Activated T-helper 2 cell treated with anti-CD3 and anti-CD28 coated beads, Interferon-gamma antibody, Interleukin-2, Interleukin-4, amounts not matched to agents 10 μg/mL and 5 μg/mL and 100 μg/mL, durations not matched to agents 14 hours and 24 hours and 36 hours (primary cell): ENCODE measurements around the gene GNAL. TPM values are rescaled to one million over a fixed set of nuclear protein-coding genes. Genes with fewer than 3 reads are reported as not detected.
"Not testable (repeated sequence)": the region's sequence is repeated elsewhere in the genome, so short reads cannot be mapped to it uniquely, and the experiment has no call there.

Experiments
- DNase-seq: peaks from one replicate; pipeline ENCODE4 v3.0.0; 2021; ENCODE audit warnings: low spot score
- H3K27ac Mint-ChIP-seq: one replicate; pipeline ENCODE4 v1.8.0; 2021; ENCODE audit warnings: mixed read lengths
- H3K27me3 Mint-ChIP-seq: one replicate; pipeline ENCODE4 v1.8.0; 2021; ENCODE audit warnings: low read depth, mixed read lengths
- H3K36me3 Mint-ChIP-seq: one replicate; pipeline ENCODE4 v1.8.0; 2021; ENCODE audit warnings: low read depth, mixed read lengths
- H3K4me1 Mint-ChIP-seq: one replicate; pipeline ENCODE4 v1.8.0; 2021; ENCODE audit warnings: low read depth, mixed read lengths
- H3K4me3 Mint-ChIP-seq: one replicate; pipeline ENCODE4 v1.8.0; 2021; ENCODE audit warnings: low read depth, mild to moderate bottlenecking, moderate library complexity, mixed read lengths
- H3K9me3 Mint-ChIP-seq: one replicate; pipeline ENCODE4 v1.8.0; 2021; ENCODE audit warnings: mixed read lengths
- intact Hi-C: fragments of 100-400 bp; cut with micrococcal nuclease; formaldehyde crosslinking; loops from one replicate; pipeline ENCODE4 v1.15.1; 2023
- total RNA-seq: library from RNA; stranded (reverse); gene quantifications from 2 replicates; pipeline ENCODE4 v1.2.3, GENCODE V29; 2022

GNAL gene
- total RNA-seq, 1 donor from 2014 or later: 0.52 TPM

- Mint-ChIP-seq H3K4me1 (no peaks in the 10 kb centered on the region), H3K27ac (no peak overlapping the region), H3K4me3 (no peak overlapping the region), H3K27me3 (peaks cover 9% of the 10 kb centered on the region), H3K9me3 (no peaks in the 10 kb centered on the region), H3K36me3 (no peaks in the 10 kb centered on the region)
- intact Hi-C loops: no loop called here
- no peak for DNase-seq
Measured at GRCh38 chr18:11839556-11839955, 150.5 kb downstream of the GNAL start.

DNA sequence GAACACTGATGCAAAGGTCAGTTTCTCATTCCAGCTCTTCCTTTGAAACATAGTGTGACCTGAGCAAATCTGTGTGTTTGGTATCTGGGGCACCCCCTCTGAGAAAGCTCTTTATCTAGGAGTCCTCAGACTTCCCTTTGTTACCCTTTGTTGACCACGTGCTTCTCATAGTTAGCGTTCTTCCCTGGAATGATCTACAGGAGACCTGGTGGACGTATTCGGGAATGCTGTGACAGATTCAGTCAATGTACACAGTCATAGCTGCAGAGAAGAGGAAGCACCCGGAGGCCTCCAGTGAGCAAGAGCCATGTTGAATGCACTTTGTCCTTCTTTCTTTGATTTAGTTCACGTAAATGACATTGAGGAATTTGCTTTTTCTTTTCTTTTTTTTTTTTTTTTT is 151.4 kb downstream of the GNAL start:
- Mint-ChIP-seq H3K36me3 (no peaks in the 10 kb centered on the region), H3K27me3 (peaks cover 9% of the 10 kb centered on the region)

GRCh38 chr18:11842562-11842961 is 153.5 kb downstream of the GNAL start:
- intact Hi-C loops: no loop called here
- Mint-ChIP-seq H3K36me3 (no peaks in the 10 kb centered on the region), H3K27me3 (peaks cover 9% of the 10 kb centered on the region), H3K4me3 (no peak overlapping the region), H3K27ac (no peak overlapping the region), H3K4me1 (no peaks in the 10 kb centered on the region), H3K9me3 (no peaks in the 10 kb centered on the region)
- no peak for DNase-seq

More for the DNA sequence above, 151.4 kb downstream of the GNAL start:
- no peak overlapping the region for H3K27ac Mint-ChIP-seq
- DNase-seq: no peak
- intact Hi-C loops: no loop called here
- no peaks in the 10 kb centered on the region for H3K4me1 Mint-ChIP-seq
- no peaks in the 10 kb centered on the region for H3K9me3 Mint-ChIP-seq
- no peak overlapping the region for H3K4me3 Mint-ChIP-seq

DNA sequence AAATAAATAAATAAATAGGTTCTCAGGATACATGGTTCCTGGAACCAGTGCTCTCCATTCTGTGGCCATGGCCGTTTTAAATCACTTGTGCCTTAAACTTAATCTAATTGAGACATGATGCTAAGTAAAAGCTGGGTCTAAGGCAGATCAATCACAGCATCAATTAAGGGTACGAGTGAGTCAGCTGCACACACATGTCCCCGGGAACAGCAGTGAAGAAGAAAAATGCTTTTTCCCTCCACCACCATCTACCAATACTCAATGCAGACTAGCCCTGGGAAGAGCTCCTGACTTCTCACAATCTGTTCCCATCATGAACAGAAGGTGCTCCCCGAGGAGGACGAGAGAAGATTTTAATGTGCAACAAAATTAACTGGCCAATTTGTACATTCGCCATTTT is 155.4 kb downstream of the GNAL start:
- Mint-ChIP-seq H3K4me3 (no peak overlapping the region), H3K9me3 (no peaks in the 10 kb centered on the region), H3K27me3 (peaks cover 3% of the 10 kb centered on the region), H3K4me1 (no peaks in the 10 kb centered on the region), H3K36me3 (no peaks in the 10 kb centered on the region), H3K27ac (no peak overlapping the region)
- intact Hi-C loops: no loop called here
- DNase-seq: no peak

GRCh38 chr18:11845654-11846053 is 156.6 kb downstream of the GNAL start:
- no peak for DNase-seq
- intact Hi-C loops: no loop called here
- H3K27me3 Mint-ChIP-seq: peaks cover 3% of the 10 kb centered on the region
- H3K4me1 Mint-ChIP-seq: peaks cover 11% of the 10 kb centered on the region
- H3K36me3 Mint-ChIP-seq: no peaks in the 10 kb centered on the region
- no peak overlapping the region for H3K4me3 Mint-ChIP-seq
- no peak overlapping the region for H3K27ac Mint-ChIP-seq
- no peaks in the 10 kb centered on the region for H3K9me3 Mint-ChIP-seq

DNA sequence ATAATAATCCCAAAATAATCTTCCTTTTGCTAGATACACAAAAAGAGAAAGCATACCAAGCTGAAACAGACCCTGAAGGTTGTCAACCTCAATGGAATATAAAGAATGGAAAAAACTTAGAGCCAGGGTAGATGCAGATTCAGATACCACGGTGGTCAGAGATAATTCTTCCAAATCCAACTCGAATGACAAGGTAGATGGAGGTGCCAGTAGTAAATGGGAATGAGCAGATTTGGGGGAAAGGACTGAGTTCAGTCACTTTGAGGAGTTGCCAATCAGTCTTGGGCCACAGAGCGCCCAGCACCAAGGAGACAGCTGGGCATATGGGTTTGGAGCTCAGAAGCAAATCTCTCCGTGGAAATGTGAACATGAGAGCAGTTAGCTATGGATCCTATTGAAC is 158.7 kb downstream of the GNAL start:
- H3K9me3 Mint-ChIP-seq: no peaks in the 10 kb centered on the region
- H3K4me1 Mint-ChIP-seq: peaks cover 21% of the 10 kb centered on the region
- H3K4me3 Mint-ChIP-seq: no peak overlapping the region
- DNase-seq: no peak
- intact Hi-C loops: no loop called here
- H3K36me3 Mint-ChIP-seq: peaks cover 5% of the 10 kb centered on the region
- peaks cover 3% of the 10 kb centered on the region for H3K27me3 Mint-ChIP-seq
- no peak overlapping the region for H3K27ac Mint-ChIP-seq

GRCh38 chr18:11849279-11849678 is 160.2 kb downstream of the GNAL start:
- Mint-ChIP-seq H3K27me3 (peaks cover 3% of the 10 kb centered on the region), H3K4me1 (peaks cover 24% of the 10 kb centered on the region), H3K36me3 (peaks cover 5% of the 10 kb centered on the region), H3K4me3 (no peak overlapping the region), H3K9me3 (no peaks in the 10 kb centered on the region), H3K27ac (peak overlapping the region; percentile 6)
- intact Hi-C loops: no loop called here
- no peak for DNase-seq

- Mint-ChIP-seq H3K4me3 (peak overlapping the region; percentile 100), H3K9me3 (no peaks in the 10 kb centered on the region), H3K36me3 (peaks cover 9% of the 10 kb centered on the region), H3K27ac (peak overlapping the region; percentile 100), H3K4me1 (peaks cover 26% of the 10 kb centered on the region), H3K27me3 (no peaks in the 10 kb centered on the region)
- DNase-seq: peak; percentile 36
- intact Hi-C loops: loop anchor here (2.0 to 10.0 kb wide), 3 partner anchors 59 to 852 kb away; partner anchors contain the start of genes CEP76, MPPE1 and PSMG2
Measured at GRCh38 chr18:11849841-11850634, 161.0 kb downstream of the GNAL start.

GRCh38 chr18:11850821-11851145 is 161.7 kb downstream of the GNAL start:
- Mint-ChIP-seq H3K27ac (peak overlapping the region; percentile 100), H3K36me3 (peaks cover 9% of the 10 kb centered on the region), H3K4me1 (peaks cover 28% of the 10 kb centered on the region), H3K4me3 (peak overlapping the region; percentile 100), H3K9me3 (no peaks in the 10 kb centered on the region), H3K27me3 (no peaks in the 10 kb centered on the region)
- intact Hi-C loops: loop anchor here (1.0 to 10.0 kb wide), 4 partner anchors 58 to 852 kb away; partner anchors contain the start of genes CEP76, IMPA2, MPPE1 and PSMG2
- no peak for DNase-seq

DNA sequence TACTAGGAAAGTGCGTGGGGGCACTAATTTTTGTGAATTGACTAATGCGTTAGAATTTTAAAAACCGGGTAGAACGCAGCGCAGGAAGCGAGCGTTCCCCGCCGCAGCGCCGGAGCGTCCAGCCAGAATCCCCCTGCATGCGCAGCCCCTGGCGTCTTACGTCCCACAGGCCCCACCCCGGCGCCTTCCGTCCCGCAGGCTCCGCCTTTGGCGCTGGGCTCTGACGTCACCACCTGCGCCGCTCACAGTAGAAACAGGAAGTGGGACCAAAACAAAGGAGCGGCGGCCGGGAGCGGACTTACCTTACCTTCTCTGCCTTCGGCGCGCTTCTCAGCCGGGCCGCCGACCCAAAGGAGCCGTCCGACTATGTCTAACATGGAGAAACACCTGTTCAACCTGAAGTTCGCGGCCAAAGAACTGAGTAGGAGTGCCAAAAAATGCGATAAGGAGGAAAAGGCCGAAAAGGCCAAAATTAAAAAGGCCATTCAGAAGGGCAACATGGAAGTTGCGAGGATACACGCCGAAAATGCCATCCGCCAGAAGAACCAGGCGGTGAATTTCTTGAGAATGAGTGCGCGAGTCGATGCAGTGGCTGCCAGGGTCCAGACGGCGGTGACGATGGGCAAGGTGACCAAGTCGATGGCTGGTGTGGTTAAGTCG is 162.2 kb downstream of the GNAL start, which contains the start of gene CHMP1B:
Gene CHMP1B (plus strand): TSS at position 268 of the 660 bp plus-strand sequence. CDS start 99 bp downstream, at position 367.
- H3K36me3 Mint-ChIP-seq: peaks cover 9% of the 10 kb centered on the region

DNA sequence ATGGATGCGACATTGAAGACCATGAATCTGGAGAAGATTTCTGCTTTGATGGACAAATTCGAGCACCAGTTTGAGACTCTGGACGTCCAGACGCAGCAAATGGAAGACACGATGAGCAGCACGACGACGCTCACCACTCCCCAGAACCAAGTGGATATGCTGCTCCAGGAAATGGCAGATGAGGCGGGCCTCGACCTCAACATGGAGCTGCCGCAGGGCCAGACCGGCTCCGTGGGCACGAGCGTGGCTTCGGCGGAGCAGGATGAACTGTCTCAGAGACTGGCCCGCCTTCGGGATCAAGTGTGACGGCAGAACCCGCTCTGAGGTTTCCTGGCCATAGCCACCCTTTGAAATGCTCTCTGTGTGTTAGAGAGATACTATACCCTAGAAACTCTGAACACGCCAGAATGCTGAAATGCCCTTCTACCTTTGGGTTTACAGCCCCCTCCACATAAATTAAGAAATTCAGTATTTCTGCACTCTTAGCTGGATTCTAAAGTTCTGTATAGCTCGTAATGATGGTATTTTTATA is 162.8 kb downstream of the GNAL start:
- H3K9me3 Mint-ChIP-seq: no peaks in the 10 kb centered on the region
- intact Hi-C loops: loop anchor here (1.0 to 10.0 kb wide), 4 partner anchors 57 to 850 kb away; partner anchors contain the start of genes CEP76, IMPA2, MPPE1 and PSMG2

More for the DNA sequence above, 162.2 kb downstream of the GNAL start, which contains the start of gene CHMP1B:
- no peaks in the 10 kb centered on the region for H3K9me3 Mint-ChIP-seq
- peak within 1 kb of the TSS; percentile 100 for H3K4me3 Mint-ChIP-seq
- peak; percentile 95 for DNase-seq
- H3K4me1 Mint-ChIP-seq: peaks cover 28% of the 10 kb centered on the region
- peak within 1 kb of the TSS; percentile 100 for H3K27ac Mint-ChIP-seq
- no peaks in the 10 kb centered on the region for H3K27me3 Mint-ChIP-seq
- intact Hi-C loops: loop anchor here (1.0 to 10.0 kb wide), 4 partner anchors 58 to 851 kb away; partner anchors contain the start of genes CEP76, IMPA2, MPPE1 and PSMG2

DNA sequence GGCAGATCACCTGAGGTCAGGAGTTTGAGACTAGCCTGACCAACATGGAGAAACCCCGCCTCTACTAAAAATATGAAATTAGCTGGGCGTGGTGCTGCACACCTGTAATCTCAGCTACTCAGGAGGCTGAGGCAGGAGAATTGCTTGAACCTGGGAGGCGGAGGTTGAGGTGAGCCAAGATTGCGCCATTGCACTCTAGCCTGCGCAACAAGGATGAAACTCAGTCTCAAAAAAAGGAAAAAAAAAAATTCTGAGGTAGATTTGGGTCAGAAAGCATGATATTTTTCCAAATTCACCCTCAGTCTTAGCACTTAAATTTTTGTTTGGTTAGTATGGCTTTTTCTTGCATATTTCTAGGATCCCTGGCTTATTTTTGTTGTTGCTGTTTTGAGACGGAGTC is 165.5 kb downstream of the GNAL start:
- not testable (repeated sequence) for H3K36me3 Mint-ChIP-seq, H3K9me3 Mint-ChIP-seq, DNase-seq, H3K4me3 Mint-ChIP-seq, H3K27me3 Mint-ChIP-seq, H3K27ac Mint-ChIP-seq
- peaks cover 45% of the 10 kb centered on the region for H3K4me1 Mint-ChIP-seq
- intact Hi-C loops: loop anchor here (5.0 to 10.0 kb wide), 2 partner anchors 90 to 848 kb away; partner anchors contain the start of genes CEP76 and PSMG2

More for the DNA sequence above, 162.8 kb downstream of the GNAL start:
- H3K4me1 Mint-ChIP-seq: peaks cover 29% of the 10 kb centered on the region
- H3K36me3 Mint-ChIP-seq: peaks cover 9% of the 10 kb centered on the region
- H3K4me3 Mint-ChIP-seq: peak overlapping the region; percentile 100
- H3K27ac Mint-ChIP-seq: peak overlapping the region; percentile 100
- DNase-seq: peak; percentile 54
- no peaks in the 10 kb centered on the region for H3K27me3 Mint-ChIP-seq
